HG02852 (cell line): ENCODE measurements around the gene PEPD.

Experiments used
- ATAC-seq: cut with Tn5 transposase; IDR thresholded peaks from one replicate; pipeline ENCODE4 v1.9.1; 2021; ENCODE audit warnings: mild to moderate bottlenecking, moderate library complexity; ENCODE audit not compliant: unreplicated experiment

The PEPD gene

DNA sequence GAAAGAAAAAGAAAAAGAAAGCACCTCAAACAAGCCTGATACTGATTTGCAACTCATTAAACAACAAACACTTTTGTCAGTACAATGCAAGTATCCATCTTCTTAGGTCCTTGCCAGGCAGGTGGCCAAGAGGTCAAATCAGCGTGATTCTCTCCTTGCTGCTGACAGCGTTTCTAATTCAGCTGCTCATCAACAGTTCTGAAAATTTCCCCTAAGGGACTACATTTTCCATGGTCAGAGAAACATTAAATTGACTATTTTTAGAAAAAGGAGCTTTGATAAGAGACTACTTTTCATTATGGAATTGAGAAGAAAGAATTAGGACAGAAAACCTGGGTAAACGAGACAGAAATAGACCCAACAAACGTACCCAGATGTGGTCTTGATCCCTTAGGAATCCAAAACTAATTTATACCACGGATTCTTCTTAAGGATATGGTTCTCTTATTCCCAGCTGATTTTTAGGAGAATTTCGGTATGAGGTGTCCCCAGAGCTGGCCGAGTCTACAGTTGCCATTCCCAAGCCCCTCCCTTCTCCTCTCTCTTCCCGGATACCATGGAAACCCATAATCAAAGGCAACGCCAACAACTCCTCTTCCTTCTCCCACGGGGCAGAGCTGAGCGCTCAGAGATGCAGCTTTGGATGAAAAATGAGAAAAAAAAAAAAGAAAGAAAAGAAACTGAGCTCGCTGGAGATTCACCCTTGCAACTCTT lies 177.6 kb downstream of the PEPD start:
- ATAC-seq = no peak

DNA sequence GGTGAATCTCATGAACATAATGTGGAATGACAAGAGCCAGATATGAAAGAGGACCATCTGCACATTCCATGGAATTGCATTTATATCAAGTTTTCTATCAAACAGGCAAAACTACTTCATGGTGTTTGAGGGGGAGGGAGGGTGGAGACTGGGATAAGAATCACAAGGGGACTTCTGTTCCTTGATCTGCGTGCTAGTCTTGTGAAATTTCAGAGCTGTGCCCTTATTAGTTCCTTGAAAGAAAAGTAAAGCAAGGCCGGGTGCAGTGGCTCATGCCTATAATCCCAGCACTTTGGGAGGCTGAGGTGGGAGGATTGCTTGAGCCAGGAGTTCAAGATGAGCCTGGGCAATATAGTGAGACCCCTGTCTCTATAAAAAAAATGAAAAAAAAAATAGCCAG lies 178.3 kb downstream of the PEPD start:
- ATAC-seq = no peak

DNA sequence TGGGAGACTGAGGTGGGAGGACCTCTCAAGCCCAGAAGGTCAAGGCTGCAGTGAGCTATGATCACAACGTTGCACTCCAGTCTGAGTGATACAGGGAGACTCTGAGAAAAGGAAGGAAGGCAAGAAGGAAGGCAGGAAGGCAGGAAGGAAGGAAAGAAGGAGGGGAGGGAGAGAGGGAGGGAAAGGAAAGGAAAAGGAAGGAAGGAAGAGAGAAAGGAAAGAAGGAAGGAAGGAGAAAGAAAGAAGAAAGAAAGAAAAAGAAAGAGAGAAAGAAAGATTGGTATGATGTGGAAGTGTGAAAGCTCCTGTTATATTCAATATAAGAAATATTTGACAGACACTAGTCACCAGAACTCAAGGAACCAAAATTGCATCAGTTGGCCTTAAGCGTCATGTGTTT lies 180.6 kb downstream of the PEPD start:
- no peak for ATAC-seq

- ATAC-seq = no peak
Observed at GRCh38 chr19:33339016-33339984, 182.3 kb downstream of the PEPD start.
